WI38 (cell line): ENCODE measurements around the gene SLC25A30.
"Not testable (repeated sequence)": the region's sequence is repeated elsewhere in the genome, so short reads cannot be mapped to it uniquely, and the experiment has no call there.

Experiments
- H3K4me3 ChIP-seq: 2 replicates; pipeline ENCODE4 v1.5.1; 2011; ENCODE audit warnings: low read depth, mild to moderate bottlenecking, control low read depth, low read length
- TF ChIP-seq, protein P1 (sequence below): IDR thresholded peaks from 2 replicates; pipeline ENCODE4 v1.5.1; 2012; ENCODE audit warnings: low read depth, mild to moderate bottlenecking, control low read depth, low read length

Gene SLC25A30

DNA sequence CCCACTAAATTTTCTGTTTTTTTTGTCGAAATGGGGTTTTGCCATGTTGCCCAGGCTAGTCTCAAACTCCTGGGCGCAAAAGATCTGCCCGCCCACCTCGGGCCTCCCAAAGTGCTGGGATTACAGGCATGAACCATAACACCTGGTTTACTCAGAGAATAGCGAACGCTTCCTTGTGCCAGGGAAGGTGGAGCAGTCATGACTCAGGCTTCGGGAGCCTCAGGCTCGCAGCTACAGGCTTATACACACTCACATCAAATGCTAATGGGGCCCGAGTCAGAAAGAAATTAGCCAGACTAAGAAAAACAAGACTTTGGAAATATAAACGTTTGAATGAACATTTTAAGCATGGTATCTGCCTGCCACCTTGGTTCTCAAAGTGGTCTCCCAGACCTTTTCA is 66.1 kb downstream of the SLC25A30 start:
- H3K4me3 ChIP-seq: no peak overlapping the region
- TF ChIP-seq, protein P1, sequence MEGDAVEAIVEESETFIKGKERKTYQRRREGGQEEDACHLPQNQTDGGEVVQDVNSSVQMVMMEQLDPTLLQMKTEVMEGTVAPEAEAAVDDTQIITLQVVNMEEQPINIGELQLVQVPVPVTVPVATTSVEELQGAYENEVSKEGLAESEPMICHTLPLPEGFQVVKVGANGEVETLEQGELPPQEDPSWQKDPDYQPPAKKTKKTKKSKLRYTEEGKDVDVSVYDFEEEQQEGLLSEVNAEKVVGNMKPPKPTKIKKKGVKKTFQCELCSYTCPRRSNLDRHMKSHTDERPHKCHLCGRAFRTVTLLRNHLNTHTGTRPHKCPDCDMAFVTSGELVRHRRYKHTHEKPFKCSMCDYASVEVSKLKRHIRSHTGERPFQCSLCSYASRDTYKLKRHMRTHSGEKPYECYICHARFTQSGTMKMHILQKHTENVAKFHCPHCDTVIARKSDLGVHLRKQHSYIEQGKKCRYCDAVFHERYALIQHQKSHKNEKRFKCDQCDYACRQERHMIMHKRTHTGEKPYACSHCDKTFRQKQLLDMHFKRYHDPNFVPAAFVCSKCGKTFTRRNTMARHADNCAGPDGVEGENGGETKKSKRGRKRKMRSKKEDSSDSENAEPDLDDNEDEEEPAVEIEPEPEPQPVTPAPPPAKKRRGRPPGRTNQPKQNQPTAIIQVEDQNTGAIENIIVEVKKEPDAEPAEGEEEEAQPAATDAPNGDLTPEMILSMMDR: no peak

DNA sequence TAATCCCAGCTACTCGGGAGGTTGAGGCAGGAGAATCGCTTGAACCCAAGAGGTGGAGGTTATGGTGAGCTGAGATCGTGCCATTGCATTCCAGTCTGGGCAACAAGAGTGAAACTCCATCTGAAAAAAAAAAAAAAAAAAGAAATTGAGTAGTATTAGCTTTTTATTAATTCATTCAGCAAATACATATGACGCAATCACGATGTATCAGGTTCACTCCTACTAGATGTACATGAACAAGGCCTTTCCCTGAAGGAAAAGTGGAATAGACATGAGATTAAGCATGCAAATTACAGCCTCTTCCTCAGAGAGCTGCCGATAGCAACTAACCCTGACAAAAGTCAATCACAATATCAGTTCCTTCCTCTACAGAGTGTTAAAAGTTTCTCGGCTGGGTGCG is 68.0 kb downstream of the SLC25A30 start:
- TF ChIP-seq, protein P1: no peak
- no peak overlapping the region for H3K4me3 ChIP-seq

- no peak overlapping the region for H3K4me3 ChIP-seq
- TF ChIP-seq, protein P1: no peak
Measured at GRCh38 chr13:45349438-45349837, 68.7 kb downstream of the SLC25A30 start.

GRCh38 chr13:45344064-45344463 is 74.1 kb downstream of the SLC25A30 start:
- not testable (repeated sequence) for H3K4me3 ChIP-seq
